ENCODE data around the gene UBE2C. TPM values are rescaled to one million over a fixed set of nuclear protein-coding genes. Genes with fewer than 3 reads are reported as not detected.

UBE2C gene
- total RNA-seq, 1 experiment from 2014 or later, result 205 TPM

- Histone ChIP-seq H2AFZ (ENCODE audit: low read depth, low read length, poor library complexity, severe bottlenecking) (no peak overlapping the region), H3K9me2 (ENCODE audit: insufficient read depth) (no peaks in the 10 kb centered on the region), H3K27ac (ENCODE audit: low read depth, low read length) (no peak overlapping the region), H3K27me3 (ENCODE audit: insufficient read depth, low read length) (no peaks in the 10 kb centered on the region), H3K79me2 (ENCODE audit: insufficient read depth, low read length) (no peaks in the 10 kb centered on the region), H3K4me2 (ENCODE audit: low read length) (no peak overlapping the region), H3K9me3 (ENCODE audit: control insufficient read depth in 1 of 2, insufficient read depth in 1 of 2, low read depth in 1 of 2, low read length in 2 of 2) (no peaks in the 10 kb centered on the region), H4K20me1 (ENCODE audit: insufficient read depth) (no peaks in the 10 kb centered on the region), H3K4me1 (ENCODE audit: control insufficient read depth in 1 of 2, insufficient read depth in 2 of 2, low read length in 2 of 2) (peaks cover 2 to 6% of the 10 kb centered on the region in 2 experiments; a peak in 1 of 4 replicates), H3K36me3 (ENCODE audit: control insufficient read depth in 1 of 2, insufficient read depth in 2 of 2, low read length in 2 of 2) (no peaks in the 10 kb centered on the region), H3K4me3 (replicated peaks in 1 of 2; ENCODE audit: low read depth in 1 of 2, low read length in 2 of 2) (no peak overlapping the region), H3K9ac (ENCODE audit: low read length) (no peak overlapping the region)
- CTCF ChIA-PET, result interaction anchor here (0.8 to 1.5 kb wide), 2 partner anchors 139 to 176 kb away, joined by 3 read pairs; partner anchors contain the start of gene WFDC10A
- no peak for DNase-seq (ENCODE audit: low read depth, low spot score)
- TF ChIP-seq RAD21 (IDR thresholded peaks at IDR 0.05; ENCODE audit: low read depth), result no peak
- TF ChIP-seq REST (IDR thresholded peaks at IDR 0.05; ENCODE audit: low read depth), result no peak
- TF ChIP-seq ZFX (IDR thresholded peaks at IDR 0.05), result no peak
- TF ChIP-seq JUND (IDR thresholded peaks at IDR 0.05), result no peak
- no peak for TF ChIP-seq POLR2A (IDR thresholded peaks at IDR 0.05; ENCODE audit: borderline replicate concordance, extremely low read depth, insufficient read depth, insufficient read length)
- no peak for TF ChIP-seq EZH2 (IDR thresholded peaks at IDR 0.05)
- no peak for TF ChIP-seq ATF3 (IDR thresholded peaks at IDR 0.05)
- no peak for TF ChIP-seq YY1 (IDR thresholded peaks at IDR 0.05; ENCODE audit: extremely low read depth, insufficient replicate concordance, low read depth, low read length)
- TF ChIP-seq CEBPB (IDR thresholded peaks at IDR 0.05; ENCODE audit: low read depth), result no peak
- TF ChIP-seq ELF1 (IDR thresholded peaks at IDR 0.05; ENCODE audit: borderline replicate concordance, low read depth), result no peak
- no peak for TF ChIP-seq POLR2AphosphoS5 (IDR thresholded peaks at IDR 0.05; ENCODE audit: low read depth, low read length)
- TF ChIP-seq CTCF (IDR thresholded peaks at IDR 0.05 in 2 of 3, conservative IDR thresholded peaks at IDR 0.05 in 1 of 3; ENCODE audit: borderline replicate concordance in 1 of 3, insufficient read depth in 1 of 3, low read depth in 2 of 3, low read length in 2 of 3), result no peak
- no peak for TF ChIP-seq MAX (IDR thresholded peaks at IDR 0.05)
- no peak for TF ChIP-seq CBX3 (IDR thresholded peaks at IDR 0.05; ENCODE audit: low read depth)
- ATAC-seq, result no peak
- BruUV-seq (replicated peaks), result no TSS peak
- RAD21 ChIA-PET (ENCODE audit: low non-redundant PET in 1 of 2, low total read pairs in 2 of 2, uncharacterized antibody in 2 of 2, unreplicated experiment in 2 of 2), result no interaction called here
- intact Hi-C loops (cut with micrococcal nuclease), result no loop called here
- POLR2A ChIA-PET, result no interaction called here
Measured at GRCh38 chr20:45768479-45768878, 44.0 kb upstream of the UBE2C start.

Data from HCT116 (cell line).